ENCODE data around the gene EHD4. TPM values are rescaled to one million over a fixed set of nuclear protein-coding genes. Genes with fewer than 3 reads are reported as not detected.

EHD4 gene
- total RNA-seq, 4 donors from 2014 or later = 12.8 to 45.2 (median 26.1) TPM

DNA sequence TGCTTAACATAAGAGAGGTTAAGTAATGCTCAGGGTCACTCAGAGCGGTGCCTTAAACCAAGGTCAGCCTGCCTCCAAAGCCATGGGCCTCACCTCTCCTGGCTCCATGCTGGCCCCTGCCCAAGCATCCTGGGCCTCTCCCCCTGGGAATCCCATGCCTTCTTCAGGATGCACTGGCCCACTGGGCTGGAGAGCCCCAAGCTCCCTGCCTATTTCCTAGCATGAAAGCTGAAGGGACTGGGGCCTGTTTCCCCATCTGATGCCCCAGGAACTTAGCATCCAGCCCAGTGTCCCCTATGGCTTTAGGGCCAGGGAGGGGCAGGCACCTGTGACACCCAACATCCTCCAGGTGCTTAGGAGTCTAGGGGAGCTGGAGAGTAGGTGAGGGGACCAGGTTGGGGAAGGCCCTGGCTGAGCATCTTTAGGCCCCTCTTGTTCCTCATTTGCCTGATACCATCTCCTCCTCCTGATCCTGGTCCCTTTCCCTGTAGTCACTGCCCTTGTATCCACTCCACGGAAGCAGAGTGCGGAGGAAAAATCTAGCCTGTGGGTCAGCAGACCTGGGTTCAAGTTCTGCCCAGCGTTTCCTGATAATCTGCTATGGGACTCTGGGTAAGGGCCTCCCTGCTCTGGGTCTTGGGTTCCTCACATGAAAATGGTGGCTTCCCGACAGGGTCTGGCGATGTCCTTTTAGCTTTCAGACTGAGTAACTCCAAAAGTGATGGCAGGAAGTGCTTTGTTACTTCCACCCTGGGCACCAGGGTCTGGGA lies 28.6 kb downstream of the EHD4 start:
- intact Hi-C loops (cut with DNase I; ENCODE audit: low total_unique reads) = no loop called here
- Histone ChIP-seq H3K27ac (peak overlapping the region; percentile 61 to 63), H3K27me3 (no peaks in the 10 kb centered on the region), H3K36me3 (no peaks in the 10 kb centered on the region), H3K4me1 (peaks cover 0 to 13% of the 10 kb centered on the region in 2 donors), H3K9me3 (no peaks in the 10 kb centered on the region), H3K4me3 (no peak overlapping the region)
- no peak for DNase-seq
- no peak for TF ChIP-seq POLR2A (IDR thresholded peaks at IDR 0.05)
- TF ChIP-seq, protein P1, sequence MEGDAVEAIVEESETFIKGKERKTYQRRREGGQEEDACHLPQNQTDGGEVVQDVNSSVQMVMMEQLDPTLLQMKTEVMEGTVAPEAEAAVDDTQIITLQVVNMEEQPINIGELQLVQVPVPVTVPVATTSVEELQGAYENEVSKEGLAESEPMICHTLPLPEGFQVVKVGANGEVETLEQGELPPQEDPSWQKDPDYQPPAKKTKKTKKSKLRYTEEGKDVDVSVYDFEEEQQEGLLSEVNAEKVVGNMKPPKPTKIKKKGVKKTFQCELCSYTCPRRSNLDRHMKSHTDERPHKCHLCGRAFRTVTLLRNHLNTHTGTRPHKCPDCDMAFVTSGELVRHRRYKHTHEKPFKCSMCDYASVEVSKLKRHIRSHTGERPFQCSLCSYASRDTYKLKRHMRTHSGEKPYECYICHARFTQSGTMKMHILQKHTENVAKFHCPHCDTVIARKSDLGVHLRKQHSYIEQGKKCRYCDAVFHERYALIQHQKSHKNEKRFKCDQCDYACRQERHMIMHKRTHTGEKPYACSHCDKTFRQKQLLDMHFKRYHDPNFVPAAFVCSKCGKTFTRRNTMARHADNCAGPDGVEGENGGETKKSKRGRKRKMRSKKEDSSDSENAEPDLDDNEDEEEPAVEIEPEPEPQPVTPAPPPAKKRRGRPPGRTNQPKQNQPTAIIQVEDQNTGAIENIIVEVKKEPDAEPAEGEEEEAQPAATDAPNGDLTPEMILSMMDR (IDR thresholded peaks at IDR 0.05) = no peak

DNA sequence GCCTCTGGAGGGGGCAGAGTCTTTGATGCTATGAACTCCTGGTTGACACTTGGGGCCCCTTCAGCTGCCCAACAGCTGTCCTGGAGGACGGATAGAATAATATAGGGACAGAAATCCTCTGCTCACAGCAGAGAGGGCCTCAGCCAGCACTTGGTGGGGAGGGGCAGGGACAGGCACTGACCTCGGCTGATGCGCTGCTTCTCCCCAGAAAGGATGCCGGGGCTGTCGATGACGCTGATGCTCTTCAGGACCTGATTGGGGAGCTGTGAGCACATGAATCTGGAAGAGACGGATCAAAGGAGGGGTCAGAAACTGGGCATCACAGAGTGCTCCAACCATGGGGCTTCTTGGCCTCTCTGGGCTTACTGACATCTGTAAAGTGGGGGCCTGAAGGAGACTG lies 29.5 kb downstream of the EHD4 start:
- Histone ChIP-seq H3K4me3 (no peak overlapping the region), H3K27ac (peak overlapping the region in 1 of 2 donors; percentile 63), H3K4me1 (peaks cover 0 to 13% of the 10 kb centered on the region in 2 donors), H3K27me3 (no peaks in the 10 kb centered on the region), H3K9me3 (no peaks in the 10 kb centered on the region), H3K36me3 (no peaks in the 10 kb centered on the region)
- TF ChIP-seq, protein P1 (IDR thresholded peaks at IDR 0.05) = no peak
- TF ChIP-seq POLR2A (IDR thresholded peaks at IDR 0.05) = no peak
- no peak for DNase-seq
- intact Hi-C loops (cut with DNase I; ENCODE audit: low total_unique reads) = no loop called here

DNA sequence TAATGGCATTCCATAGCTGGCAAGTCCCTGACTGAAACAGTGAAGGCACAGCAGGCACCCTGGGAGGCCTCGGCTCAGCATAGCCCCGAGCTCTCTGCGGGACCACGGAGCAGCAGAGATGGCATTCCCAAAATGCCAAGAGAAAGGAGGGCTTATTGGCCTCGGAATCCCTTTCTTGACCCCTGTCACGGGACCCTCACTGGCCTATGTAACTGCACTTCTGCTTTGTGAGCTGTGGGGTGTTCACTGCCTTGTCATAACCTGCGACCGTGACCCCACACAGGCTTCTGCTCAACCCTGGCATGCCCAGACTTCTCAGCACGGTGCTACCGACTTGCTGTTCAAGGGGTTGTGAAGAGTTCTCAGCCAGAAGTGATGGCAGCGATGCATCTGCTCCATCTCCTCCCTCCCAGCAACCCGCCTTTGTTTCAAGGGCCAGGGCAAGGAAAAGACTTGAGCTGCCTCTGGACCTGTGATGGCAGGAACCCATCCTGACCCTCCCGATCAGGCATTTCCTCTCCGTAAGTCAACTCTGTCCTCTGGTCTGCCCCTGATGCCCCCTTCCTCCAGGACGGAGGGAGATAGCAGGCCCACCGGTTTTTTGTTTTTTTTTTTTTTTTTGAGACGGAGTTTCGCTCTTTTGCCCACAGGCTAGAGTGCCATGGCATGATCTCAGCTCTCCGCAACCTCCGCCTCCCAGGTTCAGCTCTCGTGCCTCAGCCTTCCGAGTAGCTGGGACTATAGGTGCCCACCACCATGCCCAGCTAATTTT lies 30.5 kb downstream of the EHD4 start:
- intact Hi-C loops (cut with DNase I; ENCODE audit: low total_unique reads) = no loop called here
- TF ChIP-seq POLR2A (IDR thresholded peaks at IDR 0.05) = no peak
- TF ChIP-seq, protein P1 (IDR thresholded peaks at IDR 0.05) = no peak
- peak overlapping the region in 1 of 2 donors; percentile 19 for H3K27ac ChIP-seq
- no peaks in the 10 kb centered on the region for H3K9me3 ChIP-seq
- H3K4me3 ChIP-seq = no peak overlapping the region
- no peaks in the 10 kb centered on the region for H3K36me3 ChIP-seq
- H3K27me3 ChIP-seq = no peaks in the 10 kb centered on the region
- H3K4me1 ChIP-seq = peaks cover 0 to 13% of the 10 kb centered on the region in 2 donors
- DNase-seq = no peak

DNA sequence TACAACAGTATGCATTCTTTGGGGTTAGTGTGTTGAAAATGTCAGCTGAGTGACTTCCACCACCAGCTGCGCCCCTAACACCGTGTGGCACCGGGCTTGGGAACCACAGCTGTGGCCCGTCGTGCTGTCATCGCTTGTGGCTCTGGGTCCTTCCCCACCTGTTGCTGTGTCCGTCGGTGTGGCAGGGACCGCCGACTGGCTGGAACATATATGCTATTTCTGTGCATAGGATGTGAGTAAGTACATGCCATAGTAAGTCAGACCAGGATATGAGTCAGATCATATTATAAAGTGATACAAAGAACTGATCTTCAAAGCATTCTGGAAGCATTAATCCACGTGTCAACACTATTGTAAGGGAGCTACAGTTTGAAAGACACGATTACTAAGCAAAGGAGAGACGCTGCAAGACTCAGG lies 31.9 kb downstream of the EHD4 start:
- peaks cover 0 to 13% of the 10 kb centered on the region in 2 donors for H3K4me1 ChIP-seq
- H3K9me3 ChIP-seq = no peaks in the 10 kb centered on the region
- no peak for DNase-seq
- no peaks in the 10 kb centered on the region for H3K27me3 ChIP-seq
- TF ChIP-seq, protein P1 (IDR thresholded peaks at IDR 0.05) = no peak
- no peak for TF ChIP-seq POLR2A (IDR thresholded peaks at IDR 0.05)
- H3K36me3 ChIP-seq = no peaks in the 10 kb centered on the region
- intact Hi-C loops (cut with DNase I; ENCODE audit: low total_unique reads) = no loop called here
- H3K27ac ChIP-seq = peak overlapping the region in 1 of 2 donors; percentile 19
- no peak overlapping the region for H3K4me3 ChIP-seq

DNA sequence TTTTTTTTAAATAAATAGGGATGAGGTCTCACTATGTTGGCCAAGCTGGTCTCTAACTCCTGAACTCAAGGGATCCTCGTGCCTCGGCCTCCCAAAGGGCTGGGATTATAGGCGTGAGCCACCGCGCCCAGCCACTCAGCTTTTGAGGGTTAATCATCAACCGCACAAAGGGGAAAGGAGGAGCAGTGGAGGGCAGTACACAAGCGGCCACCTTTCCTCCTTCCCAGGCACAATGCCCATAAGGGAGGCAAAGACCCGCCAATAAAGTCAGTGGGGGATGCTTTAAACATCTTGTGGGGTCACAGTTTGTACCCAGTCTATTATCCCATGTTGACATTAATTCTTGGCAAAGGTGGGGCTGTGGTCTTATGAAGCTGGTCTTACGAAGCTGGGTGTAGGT lies 32.4 kb downstream of the EHD4 start:
- DNase-seq = no peak

More for the DNA sequence above, 32.4 kb downstream of the EHD4 start:
- H3K36me3 ChIP-seq = no peaks in the 10 kb centered on the region
- intact Hi-C loops (cut with DNase I; ENCODE audit: low total_unique reads) = no loop called here
- TF ChIP-seq POLR2A (IDR thresholded peaks at IDR 0.05) = no peak
- TF ChIP-seq, protein P1 (IDR thresholded peaks at IDR 0.05) = no peak
- H3K27ac ChIP-seq = no peak overlapping the region
- peaks cover 0 to 13% of the 10 kb centered on the region in 2 donors for H3K4me1 ChIP-seq
- no peaks in the 10 kb centered on the region for H3K9me3 ChIP-seq
- H3K27me3 ChIP-seq = no peaks in the 10 kb centered on the region
- no peak overlapping the region for H3K4me3 ChIP-seq
